Adrenal gland (tissue), 5 donors: Measurements from ENCODE around the gene INCA1.

Source experiments
- POLR2A ChIP-seq, 2 donors: fragments of 450-650 bp; IDR thresholded peaks; one replicate each; pipeline ENCODE4 v1.6.1; 2017; ENCODE audit warnings: antibody characterized with exemption in 2 of 2, mild to moderate bottlenecking in 2 of 2, moderate library complexity in 1 of 2
- TF ChIP-seq, protein P1 (sequence below), 6 experiments: fragments of 450-650 bp in 4 of 6; fragments of 200-600 bp in 2 of 6; sonication (generic) in 1 of 6; IDR thresholded peaks; 1 replicate in 5 of 6; 2 replicates in 1 of 6; pipeline versions ENCODE4 v1.5.1 to v1.8.0; 2016 to 2021; ENCODE audit warnings: antibody characterized with exemption in 6 of 6, mild to moderate bottlenecking in 2 of 6, moderate library complexity in 1 of 6
- donor health status: DM: no; HTN: no; CAD: no.

- TF ChIP-seq, protein P1, sequence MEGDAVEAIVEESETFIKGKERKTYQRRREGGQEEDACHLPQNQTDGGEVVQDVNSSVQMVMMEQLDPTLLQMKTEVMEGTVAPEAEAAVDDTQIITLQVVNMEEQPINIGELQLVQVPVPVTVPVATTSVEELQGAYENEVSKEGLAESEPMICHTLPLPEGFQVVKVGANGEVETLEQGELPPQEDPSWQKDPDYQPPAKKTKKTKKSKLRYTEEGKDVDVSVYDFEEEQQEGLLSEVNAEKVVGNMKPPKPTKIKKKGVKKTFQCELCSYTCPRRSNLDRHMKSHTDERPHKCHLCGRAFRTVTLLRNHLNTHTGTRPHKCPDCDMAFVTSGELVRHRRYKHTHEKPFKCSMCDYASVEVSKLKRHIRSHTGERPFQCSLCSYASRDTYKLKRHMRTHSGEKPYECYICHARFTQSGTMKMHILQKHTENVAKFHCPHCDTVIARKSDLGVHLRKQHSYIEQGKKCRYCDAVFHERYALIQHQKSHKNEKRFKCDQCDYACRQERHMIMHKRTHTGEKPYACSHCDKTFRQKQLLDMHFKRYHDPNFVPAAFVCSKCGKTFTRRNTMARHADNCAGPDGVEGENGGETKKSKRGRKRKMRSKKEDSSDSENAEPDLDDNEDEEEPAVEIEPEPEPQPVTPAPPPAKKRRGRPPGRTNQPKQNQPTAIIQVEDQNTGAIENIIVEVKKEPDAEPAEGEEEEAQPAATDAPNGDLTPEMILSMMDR (IDR thresholded peaks at IDR 0.05) = no peak
- TF ChIP-seq POLR2A (IDR thresholded peaks at IDR 0.05) = no peak
These were observed 24.9 kb upstream of the INCA1 start for GRCh38 chr17:5022171-5022711.
